PC-9 (cell line): Measurements from ENCODE around the gene GRIFIN. TPM values are rescaled to one million over a fixed set of nuclear protein-coding genes. Genes with fewer than 3 reads are reported as not detected.

Experiments
- BruUV-seq: library from RNA; stranded (reverse); fragments of 400-500 nt; replicated peaks from 2 replicates; lab custom pipeline; 2021; lab: Mats Ljungman, UMichigan
- CTCF ChIA-PET: fragments of 300-600 bp; sonication (Branson Sonifier 250); formaldehyde crosslinking; loops from one replicate; lab custom pipeline; 2022; ENCODE audit warnings: antibody characterized with exemption; lab: Charles Lee
- POLR2A ChIA-PET: fragments of 300-600 bp; sonication (Branson Sonifier 250); formaldehyde crosslinking; loops from one replicate; lab custom pipeline; 2022; ENCODE audit warnings: antibody characterized with exemption; ENCODE audit not compliant: unreplicated experiment; lab: Charles Lee
- DNase-seq, 2 experiments: peaks; one replicate each; pipeline versions ENCODE4 v3.0.0 to v3.0.0-alpha.2; 2015 to 2022; ENCODE audit warnings: mixed read lengths in 1 of 2
- H2AFZ ChIP-seq: fragments of 200-600 bp; sonication (generic); 2 replicates; pipeline ENCODE4 v1.8.1; 2017; ENCODE audit warnings: antibody characterized with exemption
- H3F3A ChIP-seq: fragments of 200-600 bp; sonication (generic); 2 replicates; pipeline ENCODE4 v1.8.1; 2017; ENCODE audit warnings: antibody characterized with exemption, mild to moderate bottlenecking, low read depth; ENCODE audit not compliant: insufficient read depth
- H3K27ac ChIP-seq: fragments of 200-600 bp; sonication (generic); 2 replicates; pipeline ENCODE4 v1.6.1; 2016; ENCODE audit warnings: mixed run types
- H3K27me3 ChIP-seq: fragments of 200-600 bp; sonication (generic); 2 replicates; pipeline ENCODE4 v1.6.1; 2016; ENCODE audit warnings: low read depth, mixed run types; ENCODE audit not compliant: insufficient read depth
- H3K36me3 ChIP-seq: fragments of 200-600 bp; sonication (generic); 2 replicates; pipeline ENCODE4 v1.6.1; 2016; ENCODE audit warnings: low read depth, mixed run types
- H3K4me1 ChIP-seq: fragments of 200-600 bp; sonication (generic); replicated peaks from 2 replicates; pipeline ENCODE4 v1.6.1; 2016; ENCODE audit warnings: mixed run types; ENCODE audit not compliant: insufficient read depth
- H3K4me2 ChIP-seq: fragments of 200-600 bp; sonication (generic); 2 replicates; pipeline ENCODE4 v1.6.1; 2017; ENCODE audit warnings: mixed run types
- H3K4me3 ChIP-seq: fragments of 200-600 bp; sonication (generic); 2 replicates; pipeline ENCODE4 v1.6.1; 2016; ENCODE audit warnings: mixed run types
- H3K79me2 ChIP-seq: fragments of 200-600 bp; sonication (generic); 2 replicates; pipeline ENCODE4 v1.6.1; 2017; ENCODE audit warnings: low read depth, mixed run types
- H3K9me2 ChIP-seq: fragments of 200-600 bp; sonication (generic); 2 replicates; pipeline ENCODE4 v1.8.1; 2017; ENCODE audit warnings: mild to moderate bottlenecking; ENCODE audit not compliant: insufficient read depth
- H3K9me3 ChIP-seq: fragments of 200-600 bp; sonication (generic); 2 replicates; pipeline ENCODE4 v1.8.1; 2016; ENCODE audit warnings: low read depth; ENCODE audit not compliant: insufficient read depth
- H4K20me1 ChIP-seq: fragments of 200-600 bp; sonication (generic); 2 replicates; pipeline ENCODE4 v1.8.1; 2017; ENCODE audit not compliant: insufficient read depth
- CTCF ChIP-seq: fragments of 200-600 bp; sonication (generic); conservative IDR thresholded peaks from 2 replicates; pipeline ENCODE4 v1.6.1; 2017; ENCODE audit warnings: mixed run types, antibody characterized with exemption, mild to moderate bottlenecking, moderate library complexity
- EZH2 ChIP-seq: fragments of 200-600 bp; sonication (generic); IDR thresholded peaks from 2 replicates; pipeline ENCODE4 v1.8.0; 2017; ENCODE audit warnings: antibody characterized with exemption, low read depth
- intact Hi-C: fragments of 100-400 bp; cut with micrococcal nuclease; formaldehyde crosslinking; loops from one replicate; pipeline ENCODE4 v1.10.0; 2022; ENCODE audit not compliant: unreplicated experiment
- total RNA-seq: library from RNA; stranded (reverse); gene quantifications from 2 replicates; pipeline ENCODE4 v1.2.3, GENCODE V29; 2021

The GRIFIN gene
- total RNA-seq, 1 experiment from 2014 or later: not detected

- peak in 1 of 2 experiments; percentile 25 for DNase-seq
- Histone ChIP-seq H3K4me1 (peaks cover 8% of the 10 kb centered on the region; the same call in 1 of the 2 replicates), H4K20me1 (no peaks in the 10 kb centered on the region), H2AFZ (no peak overlapping the region), H3K9me2 (no peaks in the 10 kb centered on the region), H3K9me3 (no peaks in the 10 kb centered on the region; the same call in 1 of the 2 replicates), H3K27ac (no peak overlapping the region), H3K27me3 (peaks cover 3% of the 10 kb centered on the region; the same call in 1 of the 2 replicates), H3K79me2 (no peaks in the 10 kb centered on the region), H3K4me3 (no peak overlapping the region), H3K36me3 (no peaks in the 10 kb centered on the region), H3F3A (peaks cover under 1% of the 10 kb centered on the region; the same call in 1 of the 2 replicates), H3K4me2 (no peak overlapping the region)
- POLR2A ChIA-PET: no interaction called here
- TF ChIP-seq CTCF: no peak
- no peak for TF ChIP-seq EZH2
- intact Hi-C loops: loop anchor here (5.0 kb wide), 2 partner anchors 44 to 79 kb away; partner anchors contain the start of genes BRAT1 and IQCE
- CTCF ChIA-PET: interaction anchor here (0.5 kb wide), 1 partner anchor 87 kb away, joined by 3 read pairs; no protein-coding TSS in a partner anchor
- BruUV-seq: no TSS peak
Measured at GRCh38 chr7:2478800-2479199, 2.6 kb upstream of the GRIFIN start.

- DNase-seq: peak; percentile 57 to 61
- H3K4me1 ChIP-seq: peaks cover 8% of the 10 kb centered on the region; the same call in 1 of the 2 replicates
- no peak overlapping the region for H2AFZ ChIP-seq
- no peak overlapping the region for H3K27ac ChIP-seq
- intact Hi-C loops: loop anchor here (5.0 kb wide), 2 partner anchors 44 to 79 kb away; partner anchors contain the start of genes BRAT1 and IQCE
- ChIA-PET POLR2A (no interaction called here), CTCF (interaction anchor here (0.5 kb wide), 1 partner anchor 87 kb away, joined by 3 read pairs; no protein-coding TSS in a partner anchor)
- no peaks in the 10 kb centered on the region for H4K20me1 ChIP-seq
- H3K4me2 ChIP-seq: no peak overlapping the region
- BruUV-seq: no TSS peak
- H3K9me2 ChIP-seq: no peaks in the 10 kb centered on the region
- TF ChIP-seq EZH2: no peak
- no peak for TF ChIP-seq CTCF
- H3K9me3 ChIP-seq: no peaks in the 10 kb centered on the region; the same call in 1 of the 2 replicates
- peaks cover 3% of the 10 kb centered on the region; the same call in 1 of the 2 replicates for H3K27me3 ChIP-seq
- no peak overlapping the region for H3K4me3 ChIP-seq
- peaks cover 5% of the 10 kb centered on the region; the same call in 1 of the 2 replicates for H3F3A ChIP-seq
- H3K36me3 ChIP-seq: no peaks in the 10 kb centered on the region
- H3K79me2 ChIP-seq: no peaks in the 10 kb centered on the region
Measured at GRCh38 chr7:2478399-2478785, 2.2 kb upstream of the GRIFIN start.

- no peak overlapping the region for H3K27ac ChIP-seq
- H3K79me2 ChIP-seq: no peaks in the 10 kb centered on the region
- ChIA-PET CTCF (interaction anchor here (0.6 kb wide), 1 partner anchor 774 kb away, joined by 9 read pairs; no protein-coding TSS in a partner anchor), POLR2A (no interaction called here)
- H3K9me2 ChIP-seq: no peaks in the 10 kb centered on the region
- H3K4me1 ChIP-seq: peaks cover 8% of the 10 kb centered on the region; the same call in 1 of the 2 replicates
- DNase-seq: peak in 1 of 2 experiments; percentile 76
- no TSS peak for BruUV-seq
- H3K36me3 ChIP-seq: no peaks in the 10 kb centered on the region
- peak overlapping the region; percentile 52 for H3K4me2 ChIP-seq
- no peak overlapping the region for H2AFZ ChIP-seq
- H3K27me3 ChIP-seq: peaks cover 3% of the 10 kb centered on the region; the same call in 1 of the 2 replicates
- peaks cover 12% of the 10 kb centered on the region; the same call in 1 of the 2 replicates for H3F3A ChIP-seq
- no peaks in the 10 kb centered on the region; the same call in 1 of the 2 replicates for H3K9me3 ChIP-seq
- intact Hi-C loops: loop anchor here (1.0 to 5.0 kb wide), 4 partner anchors 45 to 232 kb away; partner anchors contain the start of genes BRAT1 and IQCE
- H3K4me3 ChIP-seq: no peak overlapping the region
- TF ChIP-seq EZH2: no peak
- TF ChIP-seq CTCF: peak; percentile 87
- no peaks in the 10 kb centered on the region for H4K20me1 ChIP-seq
Measured at GRCh38 chr7:2477447-2478398, 1.5 kb upstream of the GRIFIN start.
